GM23248 (cell line): Measurements from ENCODE around the gene TMC6.

Experiments used
- EZH2 ChIP-seq: fragments of 200-600 bp; sonication (generic); IDR thresholded peaks from 2 replicates; pipeline ENCODE4 v1.6.1; 2018; ENCODE audit warnings: antibody characterized with exemption, mild to moderate bottlenecking; ENCODE audit not compliant: insufficient read depth, poor library complexity, severe bottlenecking
- EZH2phosphoT487 ChIP-seq: fragments of 200-600 bp; sonication (generic); IDR thresholded peaks from 2 replicates; pipeline ENCODE4 v1.6.1; 2018; ENCODE audit warnings: antibody characterized with exemption, moderate library complexity, mild to moderate bottlenecking, low read depth; ENCODE audit not compliant: insufficient read depth

DNA sequence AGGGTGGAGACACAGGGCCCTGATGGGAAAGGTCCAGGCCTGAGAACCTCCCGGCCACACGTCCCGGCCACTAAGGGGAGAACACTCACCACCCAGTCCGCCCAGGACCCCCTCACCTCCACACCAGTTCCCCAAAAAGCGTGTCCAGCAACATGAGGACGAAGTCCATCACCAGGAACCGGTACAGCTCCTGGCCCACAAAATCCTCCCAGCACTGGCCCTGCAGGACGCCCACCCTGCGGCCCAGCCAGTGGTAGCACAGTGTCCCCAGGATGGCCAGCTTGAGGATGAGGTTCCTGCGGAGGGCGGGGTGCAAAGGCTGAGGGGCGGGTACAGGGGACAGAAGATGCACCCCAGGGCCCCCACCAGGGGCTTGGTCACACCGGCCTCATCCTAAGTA is 8.0 kb downstream of the TMC6 start:
- TF ChIP-seq EZH2 (no peak), EZH2phosphoT487 (no peak)
